Measurements from ENCODE around the gene KHDRBS2.

DNA sequence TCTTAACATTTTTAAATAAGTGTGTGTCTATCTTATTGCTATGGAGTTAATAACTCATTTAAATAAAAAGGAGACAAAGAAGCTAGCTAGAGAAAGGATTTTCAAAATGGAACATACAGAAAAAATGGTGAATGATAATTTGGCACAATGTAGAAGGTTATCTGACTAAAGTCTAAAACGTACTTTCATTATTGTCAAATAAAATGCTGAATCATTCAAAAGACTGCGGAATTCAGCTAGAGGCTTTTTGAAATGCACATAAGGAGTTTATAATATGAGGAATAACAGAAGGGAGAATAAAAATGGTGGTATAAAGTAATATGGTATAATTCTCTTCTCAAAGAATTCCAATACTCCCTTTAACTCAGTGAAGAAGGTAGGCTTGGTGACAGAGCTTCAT is 597.9 kb downstream of the KHDRBS2 start:
- TF ChIP-seq, protein P1, sequence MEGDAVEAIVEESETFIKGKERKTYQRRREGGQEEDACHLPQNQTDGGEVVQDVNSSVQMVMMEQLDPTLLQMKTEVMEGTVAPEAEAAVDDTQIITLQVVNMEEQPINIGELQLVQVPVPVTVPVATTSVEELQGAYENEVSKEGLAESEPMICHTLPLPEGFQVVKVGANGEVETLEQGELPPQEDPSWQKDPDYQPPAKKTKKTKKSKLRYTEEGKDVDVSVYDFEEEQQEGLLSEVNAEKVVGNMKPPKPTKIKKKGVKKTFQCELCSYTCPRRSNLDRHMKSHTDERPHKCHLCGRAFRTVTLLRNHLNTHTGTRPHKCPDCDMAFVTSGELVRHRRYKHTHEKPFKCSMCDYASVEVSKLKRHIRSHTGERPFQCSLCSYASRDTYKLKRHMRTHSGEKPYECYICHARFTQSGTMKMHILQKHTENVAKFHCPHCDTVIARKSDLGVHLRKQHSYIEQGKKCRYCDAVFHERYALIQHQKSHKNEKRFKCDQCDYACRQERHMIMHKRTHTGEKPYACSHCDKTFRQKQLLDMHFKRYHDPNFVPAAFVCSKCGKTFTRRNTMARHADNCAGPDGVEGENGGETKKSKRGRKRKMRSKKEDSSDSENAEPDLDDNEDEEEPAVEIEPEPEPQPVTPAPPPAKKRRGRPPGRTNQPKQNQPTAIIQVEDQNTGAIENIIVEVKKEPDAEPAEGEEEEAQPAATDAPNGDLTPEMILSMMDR (conservative IDR thresholded peaks at IDR 0.05; ENCODE audit: low read depth, low read length), result no peak
- TF ChIP-seq RCOR1 (IDR thresholded peaks at IDR 0.05; ENCODE audit: insufficient replicate concordance, low read length) (no peak), POLR2A (IDR thresholded peaks at IDR 0.05; ENCODE audit: low read depth, low read length) (no peak), MAZ (IDR thresholded peaks at IDR 0.05; ENCODE audit: borderline replicate concordance, low read depth, low read length) (no peak), BHLHE40 (IDR thresholded peaks at IDR 0.05; ENCODE audit: low read depth, low read length) (no peak), SMC3 (IDR thresholded peaks at IDR 0.05; ENCODE audit: low read depth, low read length) (no peak), CEBPB (IDR thresholded peaks at IDR 0.05; ENCODE audit: low read depth, low read length) (no peak), RFX5 (IDR thresholded peaks at IDR 0.05; ENCODE audit: low read depth, low read length) (no peak), NFE2L2 (IDR thresholded peaks at IDR 0.05; ENCODE audit: low read depth, low read length) (peak; percentile 34; the same call in 1 of the 2 replicates)
- TF ChIP-seq, protein P2, sequence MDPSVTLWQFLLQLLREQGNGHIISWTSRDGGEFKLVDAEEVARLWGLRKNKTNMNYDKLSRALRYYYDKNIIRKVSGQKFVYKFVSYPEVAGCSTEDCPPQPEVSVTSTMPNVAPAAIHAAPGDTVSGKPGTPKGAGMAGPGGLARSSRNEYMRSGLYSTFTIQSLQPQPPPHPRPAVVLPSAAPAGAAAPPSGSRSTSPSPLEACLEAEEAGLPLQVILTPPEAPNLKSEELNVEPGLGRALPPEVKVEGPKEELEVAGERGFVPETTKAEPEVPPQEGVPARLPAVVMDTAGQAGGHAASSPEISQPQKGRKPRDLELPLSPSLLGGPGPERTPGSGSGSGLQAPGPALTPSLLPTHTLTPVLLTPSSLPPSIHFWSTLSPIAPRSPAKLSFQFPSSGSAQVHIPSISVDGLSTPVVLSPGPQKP (IDR thresholded peaks at IDR 0.05; ENCODE audit: borderline replicate concordance, low read depth, low read length), result no peak

Data from IMR-90 (cell line).